ENCODE results near the gene PBOV1. TPM values are rescaled to one million over a fixed set of nuclear protein-coding genes. Genes with fewer than 3 reads are reported as not detected.

Gene PBOV1
- total and polyA plus RNA-seq, 7 experiments from 2014 or later: not detected

DNA sequence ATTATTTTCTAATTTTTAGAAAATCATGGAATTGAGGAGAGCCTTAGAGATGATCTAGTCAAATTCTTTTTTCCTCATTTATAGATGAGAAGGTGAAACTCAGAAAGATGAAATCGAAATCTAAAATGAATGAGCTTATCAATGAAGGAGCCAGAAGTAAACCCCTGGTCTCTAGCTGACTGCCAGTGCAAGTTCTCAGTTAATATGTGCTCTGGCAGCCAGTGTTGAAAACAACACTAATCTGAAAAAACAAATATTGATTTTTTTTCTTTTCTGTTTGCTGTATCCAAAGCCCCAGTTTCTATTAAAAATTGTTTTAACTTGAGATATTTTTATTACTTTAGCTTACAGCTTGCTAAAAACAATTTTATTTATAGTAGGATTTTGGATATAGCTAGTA, 21.5 kb upstream of the PBOV1 start:
- Mint-ChIP-seq H3K27ac (no peak overlapping the region), H3K36me3 (no peaks in the 10 kb centered on the region), H3K9me3 (peaks cover 0 to 1% (median 0%) of the 10 kb centered on the region in 11 donors), H3K27me3 (peaks cover 0 to 30% (median 20%) of the 10 kb centered on the region in 5 donors), H3K4me3 (no peak overlapping the region), H3K4me1 (no peaks in the 10 kb centered on the region)
- intact Hi-C loops (cut with micrococcal nuclease): no loop called here
- no peaks in the 10 kb centered on the region for H3K36me3 ChIP-seq (ENCODE audit: control insufficient read depth in 2 of 3, insufficient read depth in 3 of 3, low read length in 3 of 3)
- H3K27ac ChIP-seq (ENCODE audit: low read depth, low read length): no peak overlapping the region
- H3K4me3 ChIP-seq (ENCODE audit: low read length): no peak overlapping the region
- DNase-seq (no peak), ATAC-seq (no peak)
- ChIA-PET CTCF (no interaction called here), POLR2A (no interaction called here)
- H3K9me3 ChIP-seq (ENCODE audit: control insufficient read depth in 2 of 3, low read length in 3 of 3): no peaks in the 10 kb centered on the region
- H3K27me3 ChIP-seq (ENCODE audit: control insufficient read depth in 2 of 2, insufficient read depth in 2 of 2, low read length in 2 of 2): no peaks in the 10 kb centered on the region
- no peaks in the 10 kb centered on the region for H3K4me1 ChIP-seq (ENCODE audit: control insufficient read depth in 2 of 2, insufficient read depth in 2 of 2, low read length in 2 of 2)

DNA sequence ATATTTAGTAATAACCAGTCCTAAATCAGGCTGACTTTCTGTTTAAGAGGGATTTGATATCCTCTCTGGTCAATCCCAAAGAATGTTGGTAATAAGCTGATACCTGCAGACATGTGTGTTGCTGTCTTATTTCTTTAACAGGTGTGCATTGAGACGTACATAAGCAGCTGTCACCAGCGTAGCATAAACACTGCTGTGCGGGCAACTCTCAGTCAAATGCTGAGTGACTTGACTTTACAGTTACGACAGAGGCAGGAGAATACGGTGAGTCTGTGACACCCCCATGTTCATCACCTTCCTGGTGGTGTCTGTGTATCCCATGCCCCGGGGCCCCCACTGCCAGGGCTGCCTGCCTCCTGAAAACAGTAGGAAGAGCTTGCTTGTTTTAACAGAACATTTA, 20.1 kb upstream of the PBOV1 start:
- ATAC-seq (no peak), DNase-seq (no peak)
- Mint-ChIP-seq H3K36me3 (no peaks in the 10 kb centered on the region), H3K4me1 (no peaks in the 10 kb centered on the region), H3K27me3 (peaks cover 4 to 26% (median 16%) of the 10 kb centered on the region in 5 donors), H3K27ac (no peak overlapping the region), H3K9me3 (peaks cover 0 to 1% (median 0%) of the 10 kb centered on the region in 11 donors), H3K4me3 (no peak overlapping the region)
- intact Hi-C loops (cut with micrococcal nuclease): no loop called here
- Histone ChIP-seq H3K4me1 (ENCODE audit: control insufficient read depth in 2 of 2, insufficient read depth in 2 of 2, low read length in 2 of 2) (no peaks in the 10 kb centered on the region), H3K27me3 (ENCODE audit: control insufficient read depth in 2 of 2, insufficient read depth in 2 of 2, low read length in 2 of 2) (no peaks in the 10 kb centered on the region), H3K36me3 (ENCODE audit: control insufficient read depth in 2 of 3, insufficient read depth in 3 of 3, low read length in 3 of 3) (no peaks in the 10 kb centered on the region), H3K4me3 (ENCODE audit: low read length) (no peak overlapping the region), H3K27ac (ENCODE audit: low read depth, low read length) (no peak overlapping the region), H3K9me3 (ENCODE audit: control insufficient read depth in 2 of 3, low read length in 3 of 3) (no peaks in the 10 kb centered on the region)
- ChIA-PET POLR2A (no interaction called here), CTCF (interaction anchor here (1.0 kb wide), 1 partner anchor 17 kb away, joined by 3 read pairs; no protein-coding TSS in a partner anchor)

DNA sequence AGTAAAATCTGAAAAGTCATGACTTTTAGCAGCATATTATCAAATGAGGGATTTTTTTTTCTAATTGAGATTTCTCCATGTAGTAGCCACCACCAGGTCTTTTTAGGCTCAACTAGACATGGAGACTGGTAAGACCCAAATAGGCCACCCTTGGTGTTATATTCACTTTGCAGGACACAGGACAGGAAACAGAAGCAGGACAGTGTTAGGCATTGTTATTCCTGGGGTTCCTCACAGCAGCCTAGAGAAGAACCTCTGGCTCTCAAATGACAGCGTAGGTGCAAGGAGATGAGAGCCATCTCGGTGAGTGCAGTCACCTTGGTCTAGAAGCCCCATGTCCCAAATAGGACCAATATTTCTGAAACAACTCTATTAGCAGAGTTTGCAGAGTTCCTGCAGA, 19.2 kb upstream of the PBOV1 start:
- H3K27ac ChIP-seq (ENCODE audit: low read depth, low read length): no peak overlapping the region
- DNase-seq: no peak
- no peak overlapping the region for H3K4me3 Mint-ChIP-seq
- peaks cover 0 to 3% of the 10 kb centered on the region in 2 donors for H3K27me3 ChIP-seq (ENCODE audit: control insufficient read depth in 2 of 2, insufficient read depth in 2 of 2, low read length in 2 of 2)
- no peak for ATAC-seq
- no peaks in the 10 kb centered on the region for H3K4me1 ChIP-seq (ENCODE audit: control insufficient read depth in 2 of 2, insufficient read depth in 2 of 2, low read length in 2 of 2)
- H3K36me3 ChIP-seq (ENCODE audit: control insufficient read depth in 2 of 3, insufficient read depth in 3 of 3, low read length in 3 of 3): no peaks in the 10 kb centered on the region
- ChIA-PET CTCF (interaction anchor here (1.0 kb wide), 1 partner anchor 16 kb away, joined by 3 read pairs; no protein-coding TSS in a partner anchor), POLR2A (no interaction called here)
- H3K9me3 ChIP-seq (ENCODE audit: control insufficient read depth in 2 of 3, low read length in 3 of 3): no peaks in the 10 kb centered on the region
- no peak overlapping the region for H3K27ac Mint-ChIP-seq
- no peak overlapping the region for H3K4me3 ChIP-seq (ENCODE audit: low read length)
- peaks cover 0 to 1% (median 0%) of the 10 kb centered on the region in 11 donors for H3K9me3 Mint-ChIP-seq
- H3K27me3 Mint-ChIP-seq: peaks cover 12 to 18% (median 14%) of the 10 kb centered on the region in 5 donors
- intact Hi-C loops (cut with micrococcal nuclease): no loop called here
- no peaks in the 10 kb centered on the region for H3K36me3 Mint-ChIP-seq
- H3K4me1 Mint-ChIP-seq: no peaks in the 10 kb centered on the region

DNA sequence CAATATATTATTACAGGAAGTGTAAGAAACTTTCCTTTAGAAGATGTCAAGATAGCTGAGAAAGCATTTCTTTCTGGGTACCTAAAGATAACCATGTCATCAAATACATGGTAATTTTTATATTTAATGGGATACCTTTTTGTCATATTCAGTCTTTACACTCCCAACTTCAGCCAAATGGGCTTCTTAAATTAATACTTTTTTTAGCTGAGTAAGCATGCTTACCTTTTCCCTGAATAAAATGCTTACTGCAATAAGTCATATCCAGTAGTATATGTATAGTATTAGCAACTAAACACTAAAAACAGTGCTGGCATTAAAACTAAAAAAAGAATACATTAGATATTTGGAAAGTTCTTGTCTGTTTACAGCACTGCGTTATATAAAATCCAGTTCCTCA, 17.4 kb upstream of the PBOV1 start:
- Mint-ChIP-seq H3K27me3 (peaks cover 6 to 19% (median 18%) of the 10 kb centered on the region in 5 donors), H3K36me3 (no peaks in the 10 kb centered on the region), H3K4me3 (no peak overlapping the region), H3K27ac (no peak overlapping the region), H3K4me1 (no peaks in the 10 kb centered on the region), H3K9me3 (peaks cover 0 to 1% (median 0%) of the 10 kb centered on the region in 11 donors)
- Histone ChIP-seq H3K27me3 (ENCODE audit: control insufficient read depth in 2 of 2, insufficient read depth in 2 of 2, low read length in 2 of 2) (peaks cover 0 to 3% of the 10 kb centered on the region in 2 donors), H3K27ac (ENCODE audit: low read depth, low read length) (no peak overlapping the region), H3K9me3 (ENCODE audit: control insufficient read depth in 2 of 3, low read length in 3 of 3) (no peaks in the 10 kb centered on the region), H3K36me3 (ENCODE audit: control insufficient read depth in 2 of 3, insufficient read depth in 3 of 3, low read length in 3 of 3) (no peaks in the 10 kb centered on the region), H3K4me1 (ENCODE audit: control insufficient read depth in 2 of 2, insufficient read depth in 2 of 2, low read length in 2 of 2) (no peaks in the 10 kb centered on the region), H3K4me3 (ENCODE audit: low read length) (no peak overlapping the region)
- CTCF ChIA-PET: no interaction called here
- no peak for DNase-seq
- POLR2A ChIA-PET: no interaction called here
- intact Hi-C loops (cut with micrococcal nuclease): no loop called here
- ATAC-seq: no peak

DNA sequence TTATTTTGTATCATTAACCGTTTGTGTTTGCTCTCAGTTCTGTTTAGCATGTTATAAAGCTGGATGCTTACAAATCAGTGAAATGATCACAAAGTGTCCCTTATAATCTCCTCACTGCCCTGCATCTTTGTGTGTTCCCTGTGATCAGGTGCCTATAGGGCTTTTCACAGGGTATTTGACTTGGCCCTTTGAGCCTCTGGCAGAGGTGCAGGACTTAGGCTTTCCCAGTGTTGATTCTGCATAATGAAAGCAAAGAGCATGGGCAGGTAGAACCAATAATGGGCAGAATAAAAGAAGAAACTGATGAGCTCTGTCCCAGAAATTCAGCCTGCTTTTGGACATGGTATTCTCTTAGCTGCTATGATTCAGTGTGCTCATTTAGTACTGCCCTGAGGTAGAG, 16.9 kb upstream of the PBOV1 start:
- intact Hi-C loops (cut with micrococcal nuclease): no loop called here
- Histone ChIP-seq H3K27me3 (ENCODE audit: control insufficient read depth in 2 of 2, insufficient read depth in 2 of 2, low read length in 2 of 2) (peaks cover 0 to 3% of the 10 kb centered on the region in 2 donors), H3K4me1 (ENCODE audit: control insufficient read depth in 2 of 2, insufficient read depth in 2 of 2, low read length in 2 of 2) (no peaks in the 10 kb centered on the region), H3K36me3 (ENCODE audit: control insufficient read depth in 2 of 3, insufficient read depth in 3 of 3, low read length in 3 of 3) (no peaks in the 10 kb centered on the region), H3K9me3 (ENCODE audit: control insufficient read depth in 2 of 3, low read length in 3 of 3) (no peaks in the 10 kb centered on the region), H3K4me3 (ENCODE audit: low read length) (no peak overlapping the region), H3K27ac (ENCODE audit: low read depth, low read length) (no peak overlapping the region)
- H3K4me1 Mint-ChIP-seq: no peaks in the 10 kb centered on the region
- H3K27me3 Mint-ChIP-seq: peaks cover 3 to 20% (median 18%) of the 10 kb centered on the region in 5 donors
- DNase-seq (no peak), ATAC-seq (no peak)
- no peaks in the 10 kb centered on the region for H3K36me3 Mint-ChIP-seq
- no peak overlapping the region for H3K27ac Mint-ChIP-seq
- no peak overlapping the region for H3K4me3 Mint-ChIP-seq
- CTCF ChIA-PET: no interaction called here
- H3K9me3 Mint-ChIP-seq: peaks cover 0 to 1% (median 0%) of the 10 kb centered on the region in 11 donors
- POLR2A ChIA-PET: no interaction called here

DNA sequence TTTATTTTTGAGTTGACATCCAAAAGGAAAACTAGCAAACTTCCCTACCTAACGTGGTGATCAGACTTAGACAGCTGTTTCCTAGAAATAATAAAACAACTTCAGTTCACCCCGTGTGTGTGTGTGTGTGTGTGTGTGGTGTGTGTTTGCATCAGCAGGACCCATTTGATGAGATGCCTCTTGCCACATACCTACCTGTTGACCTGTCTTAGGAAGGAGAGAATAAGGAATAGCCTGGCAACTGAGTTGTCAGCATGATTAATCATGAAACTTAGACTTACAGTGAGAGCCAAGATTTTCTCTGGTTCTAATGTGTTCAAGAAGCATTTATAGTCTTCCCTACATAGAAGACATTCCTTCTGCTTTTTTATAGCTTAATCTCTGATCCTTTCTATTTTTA, 16.1 kb upstream of the PBOV1 start:
- H3K27me3 ChIP-seq (ENCODE audit: control insufficient read depth in 2 of 2, insufficient read depth in 2 of 2, low read length in 2 of 2): peaks cover 0 to 3% of the 10 kb centered on the region in 2 donors
- no peaks in the 10 kb centered on the region for H3K4me1 ChIP-seq (ENCODE audit: control insufficient read depth in 2 of 2, insufficient read depth in 2 of 2, low read length in 2 of 2)
- no peaks in the 10 kb centered on the region for H3K9me3 ChIP-seq (ENCODE audit: control insufficient read depth in 2 of 3, low read length in 3 of 3)
- POLR2A ChIA-PET: no interaction called here
- no peak overlapping the region for H3K4me3 Mint-ChIP-seq
- no peak overlapping the region for H3K27ac ChIP-seq (ENCODE audit: low read depth, low read length)
- intact Hi-C loops (cut with micrococcal nuclease): no loop called here
- H3K9me3 Mint-ChIP-seq: peaks cover 0 to 1% (median 0%) of the 10 kb centered on the region in 11 donors
- DNase-seq (no peak), ATAC-seq (no peak)
- no peaks in the 10 kb centered on the region for H3K4me1 Mint-ChIP-seq
- H3K27me3 Mint-ChIP-seq: peaks cover 3 to 21% (median 18%) of the 10 kb centered on the region in 5 donors
- no peak overlapping the region for H3K4me3 ChIP-seq (ENCODE audit: low read length)
- CTCF ChIA-PET: no interaction called here
- H3K36me3 Mint-ChIP-seq: no peaks in the 10 kb centered on the region
- no peak overlapping the region for H3K27ac Mint-ChIP-seq
- H3K36me3 ChIP-seq (ENCODE audit: control insufficient read depth in 2 of 3, insufficient read depth in 3 of 3, low read length in 3 of 3): no peaks in the 10 kb centered on the region

DNA sequence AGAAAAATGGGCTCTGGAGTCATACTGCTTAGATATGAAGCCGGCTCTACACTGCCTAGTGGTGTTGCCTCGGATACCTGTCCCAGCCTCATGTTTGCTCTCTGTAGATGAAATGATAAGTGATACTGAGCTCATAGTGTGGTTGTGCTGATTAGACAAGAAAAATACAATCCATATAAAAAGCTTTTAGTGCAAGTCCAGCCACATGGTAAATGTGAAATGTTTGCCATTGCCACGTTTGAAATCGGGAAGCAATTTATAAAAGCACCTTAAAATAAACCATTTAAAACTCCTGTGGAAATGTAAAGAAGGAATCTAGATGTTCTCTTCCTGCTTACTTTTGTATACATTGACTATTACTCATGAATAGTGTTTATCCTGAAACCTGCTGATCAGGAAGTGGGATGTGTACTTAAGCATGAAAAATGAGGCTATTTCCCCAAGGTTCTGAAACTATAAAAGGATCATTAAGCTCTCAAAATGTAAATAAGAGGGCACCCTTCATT, 13.1 kb upstream of the PBOV1 start:
- ChIA-PET POLR2A (no interaction called here), CTCF (no interaction called here)
- H3K36me3 Mint-ChIP-seq: no peaks in the 10 kb centered on the region
- Histone ChIP-seq H3K27ac (ENCODE audit: low read depth, low read length) (no peak overlapping the region), H3K9me3 (ENCODE audit: control insufficient read depth in 2 of 3, low read length in 3 of 3) (no peaks in the 10 kb centered on the region), H3K4me1 (ENCODE audit: control insufficient read depth in 2 of 2, insufficient read depth in 2 of 2, low read length in 2 of 2) (no peaks in the 10 kb centered on the region), H3K36me3 (ENCODE audit: control insufficient read depth in 2 of 3, insufficient read depth in 3 of 3, low read length in 3 of 3) (no peaks in the 10 kb centered on the region), H3K27me3 (ENCODE audit: control insufficient read depth in 2 of 2, insufficient read depth in 2 of 2, low read length in 2 of 2) (peaks cover 0 to 3% of the 10 kb centered on the region in 2 donors), H3K4me3 (ENCODE audit: low read length) (no peak overlapping the region)
- DNase-seq: no peak
- H3K9me3 Mint-ChIP-seq: peaks cover 0 to 1% (median 0%) of the 10 kb centered on the region in 11 donors
- H3K4me1 Mint-ChIP-seq: no peaks in the 10 kb centered on the region
- H3K27ac Mint-ChIP-seq: no peak overlapping the region
- intact Hi-C loops (cut with micrococcal nuclease): no loop called here
- ATAC-seq: no peak
- H3K27me3 Mint-ChIP-seq: peaks cover 12 to 36% (median 18%) of the 10 kb centered on the region in 5 donors
- H3K4me3 Mint-ChIP-seq: no peak overlapping the region

Measured in naive thymus-derived CD4-positive, alpha-beta T cell (primary cell).